Measurements from ENCODE around the gene NAXD.
"Not testable (repeated sequence)": the region's sequence is repeated elsewhere in the genome, so short reads cannot be mapped to it uniquely, and the experiment has no call there.

Gene NAXD

DNA sequence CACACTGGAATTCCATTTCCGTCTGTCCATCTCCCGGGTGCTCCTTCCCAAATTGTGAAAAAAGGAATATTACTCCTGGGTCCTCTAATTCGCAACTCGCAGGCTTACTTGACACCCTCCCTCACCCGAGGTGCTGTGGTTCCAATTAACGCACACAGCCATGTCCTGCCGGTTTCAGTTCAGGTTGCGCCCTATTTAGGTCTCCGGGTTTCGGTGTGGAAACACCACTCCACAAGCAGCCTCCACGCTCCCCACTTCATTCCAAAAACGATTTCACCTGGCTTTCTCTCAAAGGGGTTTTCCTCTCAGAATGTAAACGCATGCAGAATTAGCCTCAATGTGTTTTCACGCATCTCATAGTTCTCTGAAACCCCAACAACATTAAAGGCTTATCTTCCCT lies 37.9 kb downstream of the NAXD start:
- TF ChIP-seq, protein P1, sequence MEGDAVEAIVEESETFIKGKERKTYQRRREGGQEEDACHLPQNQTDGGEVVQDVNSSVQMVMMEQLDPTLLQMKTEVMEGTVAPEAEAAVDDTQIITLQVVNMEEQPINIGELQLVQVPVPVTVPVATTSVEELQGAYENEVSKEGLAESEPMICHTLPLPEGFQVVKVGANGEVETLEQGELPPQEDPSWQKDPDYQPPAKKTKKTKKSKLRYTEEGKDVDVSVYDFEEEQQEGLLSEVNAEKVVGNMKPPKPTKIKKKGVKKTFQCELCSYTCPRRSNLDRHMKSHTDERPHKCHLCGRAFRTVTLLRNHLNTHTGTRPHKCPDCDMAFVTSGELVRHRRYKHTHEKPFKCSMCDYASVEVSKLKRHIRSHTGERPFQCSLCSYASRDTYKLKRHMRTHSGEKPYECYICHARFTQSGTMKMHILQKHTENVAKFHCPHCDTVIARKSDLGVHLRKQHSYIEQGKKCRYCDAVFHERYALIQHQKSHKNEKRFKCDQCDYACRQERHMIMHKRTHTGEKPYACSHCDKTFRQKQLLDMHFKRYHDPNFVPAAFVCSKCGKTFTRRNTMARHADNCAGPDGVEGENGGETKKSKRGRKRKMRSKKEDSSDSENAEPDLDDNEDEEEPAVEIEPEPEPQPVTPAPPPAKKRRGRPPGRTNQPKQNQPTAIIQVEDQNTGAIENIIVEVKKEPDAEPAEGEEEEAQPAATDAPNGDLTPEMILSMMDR (IDR thresholded peaks at IDR 0.05; ENCODE audit: low read length, missing control alignments) = no peak
- DNase-seq (ENCODE audit: low read depth) = no peak
- H3K4me3 ChIP-seq (replicated peaks; ENCODE audit: low read depth, low read length) = no peak overlapping the region

DNA sequence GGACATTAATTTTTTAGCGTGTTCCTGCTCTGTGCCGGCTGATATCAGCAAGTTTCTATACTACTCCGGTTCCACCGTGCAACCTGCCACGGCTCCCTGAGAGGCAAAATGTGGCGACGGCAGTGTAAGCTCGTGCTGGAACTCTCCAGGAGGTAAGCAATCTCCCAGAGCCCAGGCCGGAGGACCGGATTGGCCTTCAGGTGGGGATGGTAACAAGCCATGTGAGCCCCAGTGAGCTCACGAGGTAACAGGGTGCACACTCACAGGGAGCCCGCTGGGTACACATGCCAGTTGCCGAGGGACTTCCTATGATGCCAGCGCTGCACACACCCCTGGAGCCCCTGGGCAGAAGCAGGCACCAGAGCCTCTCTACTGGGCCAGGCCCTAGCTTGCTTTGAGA lies 38.5 kb downstream of the NAXD start:
- H3K4me3 ChIP-seq (replicated peaks; ENCODE audit: low read depth, low read length) = no peak overlapping the region
- TF ChIP-seq, protein P1 (IDR thresholded peaks at IDR 0.05; ENCODE audit: low read length, missing control alignments) = no peak
- DNase-seq (ENCODE audit: low read depth) = no peak

DNA sequence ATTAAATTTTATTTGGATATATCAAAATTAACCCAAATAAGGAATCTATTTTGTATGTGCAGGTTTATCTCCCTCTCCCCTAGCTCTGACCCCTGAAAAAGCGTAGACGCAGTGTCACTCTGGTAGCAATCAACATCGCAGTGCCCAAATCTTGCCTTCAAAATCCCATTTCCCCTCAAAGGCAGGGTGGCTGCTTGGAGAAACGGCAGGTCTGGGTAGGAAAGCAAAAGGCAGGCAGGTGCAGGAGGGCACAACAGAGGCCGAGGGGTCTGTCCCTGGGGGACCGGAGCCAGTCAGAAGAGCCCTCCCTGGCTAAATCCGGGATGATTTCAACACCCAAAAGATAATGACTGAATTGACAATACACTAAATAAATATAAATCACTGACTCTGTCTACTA lies 41.9 kb downstream of the NAXD start:
- no peak for DNase-seq (ENCODE audit: low read depth)
- H3K4me3 ChIP-seq (replicated peaks; ENCODE audit: low read depth, low read length) = no peak overlapping the region
- TF ChIP-seq, protein P1 (IDR thresholded peaks at IDR 0.05; ENCODE audit: low read length, missing control alignments) = no peak

DNA sequence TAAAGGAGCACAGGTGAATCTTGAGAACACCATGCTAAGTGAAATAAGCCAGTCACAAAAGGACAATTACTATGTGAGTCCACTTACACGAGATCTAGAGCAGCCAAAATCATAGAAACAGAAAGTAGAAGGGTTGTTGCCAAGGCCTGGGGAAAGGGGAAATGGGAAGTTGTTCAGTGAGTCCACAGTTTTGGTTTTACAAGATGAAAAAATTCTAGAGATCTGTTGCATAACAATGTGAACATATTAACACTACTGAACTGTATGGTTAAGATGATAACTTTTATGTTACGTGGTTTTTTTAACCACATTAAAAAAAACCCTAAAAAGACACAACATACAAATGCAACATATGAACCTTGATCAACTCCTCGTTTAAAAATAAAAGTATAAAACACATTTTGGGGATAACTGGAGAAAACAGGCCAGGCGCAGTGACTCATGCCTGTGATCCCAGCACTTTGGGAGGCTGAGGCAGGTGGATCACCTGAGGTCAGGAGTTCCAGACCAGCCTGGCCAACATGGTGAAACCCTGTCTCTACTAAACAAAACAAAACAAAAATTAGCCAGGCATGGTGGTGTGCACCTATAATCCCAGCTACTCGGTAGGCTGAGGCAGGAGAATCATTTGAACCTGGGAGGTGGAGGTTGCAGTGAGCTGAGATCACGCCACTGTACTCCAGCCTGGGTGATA lies 43.0 kb downstream of the NAXD start:
- DNase-seq (ENCODE audit: low read depth) = not testable (repeated sequence)

DNA sequence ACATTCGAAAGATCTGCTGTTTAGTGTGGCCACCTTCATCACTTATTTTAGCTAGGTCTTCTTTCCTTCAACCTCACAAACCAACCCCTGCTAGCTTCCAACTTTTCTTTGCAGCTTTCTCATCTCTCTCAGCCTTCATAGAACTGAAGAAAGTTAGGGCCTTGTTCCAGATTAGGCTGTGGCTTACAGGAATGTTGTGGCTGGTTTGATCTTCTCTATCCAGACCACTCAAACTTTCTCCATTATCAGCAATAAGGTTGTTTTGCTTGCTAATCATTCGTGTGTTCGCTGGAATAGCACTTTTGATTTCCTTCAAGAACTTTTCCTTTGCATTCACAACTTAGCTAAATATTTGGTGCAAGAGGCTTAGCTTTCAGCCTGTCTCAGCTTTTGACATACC lies 45.9 kb downstream of the NAXD start:
- TF ChIP-seq, protein P1 (IDR thresholded peaks at IDR 0.05; ENCODE audit: low read length, missing control alignments) = no peak
- H3K4me3 ChIP-seq (replicated peaks; ENCODE audit: low read depth, low read length) = no peak overlapping the region
- no peak for DNase-seq (ENCODE audit: low read depth)

More for the DNA sequence above, 43.0 kb downstream of the NAXD start:
- not testable (repeated sequence) for H3K4me3 ChIP-seq (replicated peaks; ENCODE audit: low read depth, low read length)

DNA sequence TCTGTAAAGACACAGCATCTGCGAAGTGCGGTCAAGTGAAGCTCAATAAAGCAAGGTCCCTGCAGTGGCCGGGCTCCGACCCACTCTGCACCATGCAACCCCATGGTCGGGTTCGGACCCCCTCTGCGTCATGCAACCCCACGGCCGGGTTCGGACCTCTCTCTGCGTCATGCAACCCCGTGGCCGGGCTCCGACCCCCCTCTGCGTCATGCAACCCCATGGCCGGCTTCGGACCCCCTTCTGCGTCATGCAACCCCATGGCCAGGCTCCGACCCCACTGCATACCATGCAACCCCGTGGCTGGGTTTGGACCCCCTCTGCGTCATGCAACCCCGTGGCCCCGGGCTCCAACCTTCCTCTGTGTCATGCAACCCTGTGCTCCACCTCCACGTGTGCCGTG lies 46.7 kb downstream of the NAXD start:
- TF ChIP-seq, protein P1 (IDR thresholded peaks at IDR 0.05; ENCODE audit: low read length, missing control alignments) = no peak
- H3K4me3 ChIP-seq (replicated peaks; ENCODE audit: low read depth, low read length) = no peak overlapping the region
- DNase-seq (ENCODE audit: low read depth) = no peak

DNA sequence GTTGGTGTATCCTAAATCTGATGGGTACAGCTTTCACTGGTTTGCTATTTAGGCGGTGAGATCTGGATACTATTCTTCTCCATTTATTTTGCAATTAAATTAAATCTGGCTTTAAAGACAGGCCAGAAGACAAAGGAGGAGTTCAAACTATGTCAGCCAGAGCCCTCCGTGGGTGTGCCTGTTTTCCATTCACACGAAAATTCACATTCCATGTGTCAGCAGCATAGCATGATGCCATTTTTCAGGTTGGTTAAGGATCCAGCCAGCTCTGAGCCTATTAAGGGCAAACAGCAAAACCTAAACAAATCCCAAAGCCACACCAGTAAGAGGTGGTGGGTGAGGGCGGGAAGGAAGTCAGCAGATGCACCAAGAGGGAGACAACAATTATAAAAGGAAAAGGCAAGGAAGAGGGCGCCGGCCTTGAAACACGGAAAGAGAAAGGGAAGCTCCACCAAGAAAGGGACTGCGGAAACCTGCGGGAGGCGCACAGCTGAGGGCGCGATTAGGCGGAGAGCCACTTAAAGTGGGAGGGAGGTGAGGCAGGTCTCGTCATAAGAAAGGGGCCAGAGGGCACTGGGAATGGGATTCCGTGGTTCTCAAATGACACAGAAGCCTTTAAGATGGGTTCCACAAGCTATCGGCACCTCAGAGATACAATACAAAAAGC lies 47.6 kb downstream of the NAXD start:
- TF ChIP-seq, protein P1 (IDR thresholded peaks at IDR 0.05; ENCODE audit: low read length, missing control alignments) = no peak
- no peak for DNase-seq (ENCODE audit: low read depth)
- H3K4me3 ChIP-seq (replicated peaks; ENCODE audit: low read depth, low read length) = no peak overlapping the region

All from fibroblast of pulmonary artery (primary cell).